ENCODE data around the gene MED14.

MED14 gene

GRCh38 chrX:40651620-40652223, 83.6 kb downstream of the MED14 start:
- Histone ChIP-seq H3K4me1 (ENCODE audit: control insufficient read depth in 1 of 2, insufficient read depth in 1 of 2, low read depth in 1 of 2, low read length in 1 of 2) (peaks cover 4 to 6% of the 10 kb centered on the region in 2 experiments), H3K27ac (peak overlapping the region; percentile 47), H3K4me3 (ENCODE audit: low read depth in 1 of 2, low read length in 1 of 2) (no peak overlapping the region), H3K36me3 (peaks cover 17% of the 10 kb centered on the region), H3K9me3 (no peaks in the 10 kb centered on the region), H3K27me3 (no peaks in the 10 kb centered on the region)
- TF ChIP-seq CTCF (IDR thresholded peaks at IDR 0.05) = peak; percentile 72

- H3K4me1 ChIP-seq (ENCODE audit: control insufficient read depth in 1 of 2, insufficient read depth in 1 of 2, low read depth in 1 of 2, low read length in 1 of 2) = peaks cover 17 to 42% of the 10 kb centered on the region in 2 experiments
- H3K36me3 ChIP-seq = no peaks in the 10 kb centered on the region
- H3K9me3 ChIP-seq = no peaks in the 10 kb centered on the region
- no peaks in the 10 kb centered on the region for H3K27me3 ChIP-seq
- TF ChIP-seq CTCF (IDR thresholded peaks at IDR 0.05) = no peak
- H3K4me3 ChIP-seq (ENCODE audit: low read depth in 1 of 2, low read length in 1 of 2) = peak within 1 kb of the TSS; percentile 72 to 89
- peak within 1 kb of the TSS; percentile 93 for H3K27ac ChIP-seq
Measured at GRCh38 chrX:40647307-40648197, 87.8 kb downstream of the MED14 start, which contains the start of gene CXorf38. CXorf38 (minus strand) TSS chrX:40647561; CDS start chrX:40647520, 41 bp downstream.

GRCh38 chrX:40646489-40647306, 88.6 kb downstream of the MED14 start:
- Histone ChIP-seq H3K27ac (peak overlapping the region; percentile 93), H3K4me3 (ENCODE audit: low read depth in 1 of 2, low read length in 1 of 2) (peak overlapping the region; percentile 72 to 89), H3K27me3 (no peaks in the 10 kb centered on the region), H3K9me3 (no peaks in the 10 kb centered on the region), H3K4me1 (ENCODE audit: control insufficient read depth in 1 of 2, insufficient read depth in 1 of 2, low read depth in 1 of 2, low read length in 1 of 2) (peaks cover 17 to 46% of the 10 kb centered on the region in 2 experiments), H3K36me3 (no peaks in the 10 kb centered on the region)
- TF ChIP-seq CTCF (IDR thresholded peaks at IDR 0.05) = no peak

GRCh38 chrX:40644821-40645358, 90.5 kb downstream of the MED14 start:
- peaks cover 17 to 54% of the 10 kb centered on the region in 2 experiments for H3K4me1 ChIP-seq (ENCODE audit: control insufficient read depth in 1 of 2, insufficient read depth in 1 of 2, low read depth in 1 of 2, low read length in 1 of 2)
- TF ChIP-seq CTCF (IDR thresholded peaks at IDR 0.05) = no peak
- H3K9me3 ChIP-seq = no peaks in the 10 kb centered on the region
- H3K27me3 ChIP-seq = no peaks in the 10 kb centered on the region
- peaks cover 2% of the 10 kb centered on the region for H3K36me3 ChIP-seq
- peak overlapping the region; percentile 96 for H3K27ac ChIP-seq
- H3K4me3 ChIP-seq (ENCODE audit: low read depth in 1 of 2, low read length in 1 of 2) = peak overlapping the region; percentile 62 to 89

- no peaks in the 10 kb centered on the region for H3K27me3 ChIP-seq
- peak overlapping the region; percentile 62 to 89 for H3K4me3 ChIP-seq (ENCODE audit: low read depth in 1 of 2, low read length in 1 of 2)
- H3K27ac ChIP-seq = peak overlapping the region; percentile 96
- no peak for TF ChIP-seq CTCF (IDR thresholded peaks at IDR 0.05)
- no peaks in the 10 kb centered on the region for H3K9me3 ChIP-seq
- peaks cover 17 to 54% of the 10 kb centered on the region in 2 experiments for H3K4me1 ChIP-seq (ENCODE audit: control insufficient read depth in 1 of 2, insufficient read depth in 1 of 2, low read depth in 1 of 2, low read length in 1 of 2)
- peaks cover 3% of the 10 kb centered on the region for H3K36me3 ChIP-seq
Measured at GRCh38 chrX:40644176-40644575, 91.2 kb downstream of the MED14 start.
